Spleen (tissue), 11 donors: Measurements from ENCODE around the gene MISP. TPM values are rescaled to one million over a fixed set of nuclear protein-coding genes. Genes with fewer than 3 reads are reported as not detected.

ENCODE experiments used
- DNase-seq: peaks from one replicate; pipeline ENCODE4 v3.0.0-alpha.2; 2020
- H3K27ac ChIP-seq, 8 donors: fragments of 200-600 bp; sonication (generic) in 7 of 8; 1 replicate in 4 of 8; 2 replicates in 4 of 8; pipeline versions ENCODE4 v1.5.0 to v1.8.0; 2016 to 2021; ENCODE audit warnings: inconsistent platforms in 4 of 8, mild to moderate bottlenecking in 4 of 8, moderate library complexity in 1 of 8
- H3K27me3 ChIP-seq, 7 donors: fragments of 200-600 bp; sonication (generic) in 6 of 7; replicated peaks in 1 of 7; 1 replicate in 4 of 7; 2 replicates in 3 of 7; pipeline versions ENCODE4 v1.5.0 to v1.8.0; 2016 to 2021; ENCODE audit warnings: inconsistent platforms in 3 of 7, mild to moderate bottlenecking in 1 of 7
- H3K36me3 ChIP-seq, 6 donors: fragments of 200-600 bp; sonication (generic) in 5 of 6; 1 replicate in 4 of 6; 2 replicates in 2 of 6; pipeline versions ENCODE4 v1.5.0 to v1.8.0; 2016 to 2021; ENCODE audit warnings: inconsistent platforms in 2 of 6
- H3K4me1 ChIP-seq, 6 donors: fragments of 200-600 bp; sonication (generic) in 5 of 6; 1 replicate in 3 of 6; 2 replicates in 3 of 6; pipeline versions ENCODE4 v1.5.0 to v1.8.0; 2016 to 2021; ENCODE audit warnings: inconsistent platforms in 3 of 6
- H3K4me3 ChIP-seq, 8 donors: fragments of 200-600 bp; sonication (generic) in 7 of 8; 1 replicate in 4 of 8; 2 replicates in 4 of 8; pipeline versions ENCODE4 v1.5.0 to v1.8.0; 2016 to 2021; ENCODE audit warnings: inconsistent platforms in 4 of 8, mild to moderate bottlenecking in 4 of 8, moderate library complexity in 2 of 8
- H3K9me3 ChIP-seq, 8 donors: fragments of 200-600 bp; sonication (generic) in 7 of 8; 1 replicate in 4 of 8; 2 replicates in 4 of 8; pipeline versions ENCODE4 v1.5.0 to v1.8.0; 2016 to 2021; ENCODE audit warnings: inconsistent platforms in 4 of 8
- POLR2A ChIP-seq, 3 donors: fragments of 450-650 bp; IDR thresholded peaks; one replicate each; pipeline ENCODE4 v1.5.1; 2017; ENCODE audit warnings: antibody characterized with exemption in 3 of 3, mild to moderate bottlenecking in 1 of 3
- POLR2AphosphoS5 ChIP-seq, 3 donors: sonication (generic); formaldehyde crosslinking; IDR thresholded peaks; one replicate each; pipeline ENCODE4 v1.5.1; 2017; ENCODE audit warnings: antibody characterized with exemption in 3 of 3
- WGBS, 5 donors: extraction: QIAGEN DNeasy Blood & Tissue Kit in 3 of 5; methylation state at CpG; one replicate each; pipeline versions ENCODE4 v1.1.5 to v1.1.7; 2013 to 2018; 5-methylcytosine and 5-hydroxymethylcytosine counted together
- intact Hi-C: fragments of 100-400 bp; cut with DNase I; formaldehyde crosslinking; loops from one replicate; pipeline ENCODE4 v1.15.0; 2023; ENCODE audit warnings: low total_unique reads
- polyA plus RNA-seq, 3 donors: library from polyadenylated mRNA; stranded (reverse); fragments of 200-250 nt; gene quantifications; one replicate each; pipeline ENCODE4 v1.2.1, GENCODE V29; 2013
- total RNA-seq, 7 donors: library from RNA; depleted of rRNA in 3 of 7; stranded (reverse); fragments of >200 nt in 3 of 7; fragmentation: NEBNext Ultra II Directional in 4 of 7; extraction: Animal tissue kit (Norgen Biotek cat#: 25700) in 4 of 7; gene quantifications; one replicate each; pipeline versions ENCODE4 v1.1.0 to v1.2.1, GENCODE V29; 2016 to 2021
- TF ChIP-seq, protein P1 (sequence below), 11 experiments: fragments of 200-600 bp in 7 of 11; fragments of 450-650 bp in 4 of 11; sonication (generic) in 4 of 11; IDR thresholded peaks in 8 of 11; conservative IDR thresholded peaks in 3 of 11; 1 replicate in 7 of 11; 2 replicates in 4 of 11; pipeline versions ENCODE4 v1.4.0 to v1.8.0; 2016 to 2021; ENCODE audit warnings: antibody characterized with exemption in 11 of 11, inconsistent platforms in 4 of 11, mild to moderate bottlenecking in 1 of 11
- donor health status: healthy with polysubstance abuse.
- donor health status: DM: no; HTN: no; CAD: no; lungs with moderate emphysema.
- donor health status: DM: no; HTN: no; CAD: no.
- donor health status: Bipolar disorder and iron deficiency.
- donor health status: healthy.
- donor health status: DM: no; HTN: no; CAD: no.
- donor health status: DM: yes; HTN: yes; CAD: no.

The MISP gene
- total and polyA plus RNA-seq, 10 donors, result 0.13 TPM; not detected in 9

- WGBS, 5 donors, result 23 to 36% (median 29%) methylated on average over 10 to 52 of the region's 58 CpGs
- peaks cover 8 to 59% (median 38%) of the 10 kb centered on the region in 6 donors for H3K4me1 ChIP-seq
These were observed 30.4 kb upstream of the MISP start for GRCh38 chr19:720345-721160.

GRCh38 chr19:722553-723101, 28.3 kb upstream of the MISP start:
- Histone ChIP-seq H3K36me3 (no peaks in the 10 kb centered on the region), H3K9me3 (no peaks in the 10 kb centered on the region), H3K27me3 (peaks cover 0 to 51% (median 18%) of the 10 kb centered on the region in 7 donors), H3K4me1 (peaks cover 8 to 63% (median 40%) of the 10 kb centered on the region in 6 donors), H3K4me3 (no peak overlapping the region), H3K27ac (peak overlapping the region in 6 of 8 donors; percentile 19 to 70 (median 56))
- WGBS, 5 donors, result 20 to 40% (median 26%) methylated on average over 7 to 17 of the region's 17 CpGs
- intact Hi-C loops, result no loop called here
- TF ChIP-seq, protein P1, sequence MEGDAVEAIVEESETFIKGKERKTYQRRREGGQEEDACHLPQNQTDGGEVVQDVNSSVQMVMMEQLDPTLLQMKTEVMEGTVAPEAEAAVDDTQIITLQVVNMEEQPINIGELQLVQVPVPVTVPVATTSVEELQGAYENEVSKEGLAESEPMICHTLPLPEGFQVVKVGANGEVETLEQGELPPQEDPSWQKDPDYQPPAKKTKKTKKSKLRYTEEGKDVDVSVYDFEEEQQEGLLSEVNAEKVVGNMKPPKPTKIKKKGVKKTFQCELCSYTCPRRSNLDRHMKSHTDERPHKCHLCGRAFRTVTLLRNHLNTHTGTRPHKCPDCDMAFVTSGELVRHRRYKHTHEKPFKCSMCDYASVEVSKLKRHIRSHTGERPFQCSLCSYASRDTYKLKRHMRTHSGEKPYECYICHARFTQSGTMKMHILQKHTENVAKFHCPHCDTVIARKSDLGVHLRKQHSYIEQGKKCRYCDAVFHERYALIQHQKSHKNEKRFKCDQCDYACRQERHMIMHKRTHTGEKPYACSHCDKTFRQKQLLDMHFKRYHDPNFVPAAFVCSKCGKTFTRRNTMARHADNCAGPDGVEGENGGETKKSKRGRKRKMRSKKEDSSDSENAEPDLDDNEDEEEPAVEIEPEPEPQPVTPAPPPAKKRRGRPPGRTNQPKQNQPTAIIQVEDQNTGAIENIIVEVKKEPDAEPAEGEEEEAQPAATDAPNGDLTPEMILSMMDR (IDR thresholded peaks at IDR 0.05 in 8 of 11, conservative IDR thresholded peaks at IDR 0.05 in 3 of 11), result no peak
- TF ChIP-seq POLR2AphosphoS5 (IDR thresholded peaks at IDR 0.05), result peak in 1 of 3 donors; percentile 34
- DNase-seq, result peak; percentile 82

More at GRCh38 chr19:720345-721160, 30.4 kb upstream of the MISP start:
- H3K27me3 ChIP-seq, result peaks cover 0 to 55% (median 18%) of the 10 kb centered on the region in 7 donors
- peaks cover 0 to 5% (median 3%) of the 10 kb centered on the region in 8 donors for H3K9me3 ChIP-seq
- intact Hi-C loops, result no loop called here
- H3K36me3 ChIP-seq, result peaks cover 0 to 2% (median 0%) of the 10 kb centered on the region in 6 donors
- peak in 1 of 3 donors; percentile 33 for TF ChIP-seq POLR2AphosphoS5 (IDR thresholded peaks at IDR 0.05)
- no peak for TF ChIP-seq POLR2A (IDR thresholded peaks at IDR 0.05)
- TF ChIP-seq, protein P1 (IDR thresholded peaks at IDR 0.05 in 8 of 11, conservative IDR thresholded peaks at IDR 0.05 in 3 of 11), result no peak
- H3K4me3 ChIP-seq, result peak overlapping the region in 2 of 8 donors; percentile 13 to 46
- DNase-seq, result no peak
- peak overlapping the region; percentile 38 to 74 (median 64) for H3K27ac ChIP-seq

- Histone ChIP-seq H3K4me1 (peaks cover 8 to 66% (median 41%) of the 10 kb centered on the region in 6 donors), H3K27me3 (peaks cover 0 to 47% (median 18%) of the 10 kb centered on the region in 7 donors), H3K27ac (peak overlapping the region in 5 of 8 donors; percentile 51 to 70 (median 59)), H3K9me3 (no peaks in the 10 kb centered on the region), H3K4me3 (no peak overlapping the region), H3K36me3 (no peaks in the 10 kb centered on the region)
- 69 to 85% (median 77%) methylated on average over 12 to 13 of the region's 13 CpGs for WGBS, 5 donors
- TF ChIP-seq, protein P1 (IDR thresholded peaks at IDR 0.05 in 8 of 11, conservative IDR thresholded peaks at IDR 0.05 in 3 of 11), result no peak
- TF ChIP-seq POLR2AphosphoS5 (IDR thresholded peaks at IDR 0.05), result no peak
- no peak for TF ChIP-seq POLR2A (IDR thresholded peaks at IDR 0.05)
- no peak for DNase-seq
- intact Hi-C loops, result no loop called here
These were observed 27.7 kb upstream of the MISP start for GRCh38 chr19:723247-723646.

- Histone ChIP-seq H3K4me3 (no peak overlapping the region), H3K9me3 (no peaks in the 10 kb centered on the region), H3K27ac (peak overlapping the region in 2 of 8 donors; percentile 51 to 70), H3K36me3 (no peaks in the 10 kb centered on the region), H3K27me3 (peaks cover 0 to 42% (median 17%) of the 10 kb centered on the region in 7 donors), H3K4me1 (peaks cover 8 to 64% (median 39%) of the 10 kb centered on the region in 6 donors)
- intact Hi-C loops, result no loop called here
- WGBS, 5 donors, result 79 to 91% (median 86%) methylated on average over 18 of the region's 18 CpGs
- TF ChIP-seq, protein P1 (IDR thresholded peaks at IDR 0.05 in 8 of 11, conservative IDR thresholded peaks at IDR 0.05 in 3 of 11), result no peak
- TF ChIP-seq POLR2AphosphoS5 (IDR thresholded peaks at IDR 0.05), result no peak
- no peak for TF ChIP-seq POLR2A (IDR thresholded peaks at IDR 0.05)
- no peak for DNase-seq
These were observed 27.2 kb upstream of the MISP start for GRCh38 chr19:723714-724113.
